DND-41 (cell line): ENCODE measurements around the gene ABCC12.

Experiments used
- CTCF ChIP-seq: IDR thresholded peaks from 2 replicates; pipeline ENCODE4 v1.5.1; 2012; ENCODE audit warnings: borderline replicate concordance, low read length, moderate library complexity, mild to moderate bottlenecking; ENCODE audit not compliant: poor library complexity, severe bottlenecking; ENCODE audit errors: extremely low read depth
- EZH2 ChIP-seq: IDR thresholded peaks from 3 replicates; pipeline ENCODE4 v1.6.1; 2012; ENCODE audit warnings: borderline replicate concordance, low read depth, mild to moderate bottlenecking, moderate library complexity, low read length, inconsistent platforms; ENCODE audit not compliant: severe bottlenecking

DNA sequence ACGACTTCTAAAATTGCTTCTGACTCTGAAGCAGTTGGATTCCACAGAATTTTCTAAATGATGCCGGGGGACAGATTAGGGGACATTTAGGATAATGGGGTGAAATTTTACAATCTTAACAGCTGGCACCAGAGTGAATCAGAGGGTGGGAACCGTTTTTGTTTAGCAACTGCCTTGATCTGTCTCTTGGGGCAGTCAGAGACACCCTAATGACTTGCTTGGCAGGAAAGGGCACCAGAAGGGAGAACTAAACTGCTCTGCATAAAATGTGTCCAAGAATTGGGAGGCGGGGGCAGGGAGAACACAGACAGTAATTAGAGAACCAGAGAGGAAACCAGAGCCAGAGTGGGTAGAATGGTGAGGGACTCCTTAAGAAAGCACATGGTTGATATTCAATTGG lies 6.1 kb upstream of the ABCC12 start:
- TF ChIP-seq CTCF (no peak), EZH2 (no peak)
